ENCODE data around the gene ALG9. TPM values are rescaled to one million over a fixed set of nuclear protein-coding genes. Genes with fewer than 3 reads are reported as not detected.

The ALG9 gene
- total and polyA plus RNA-seq, 2 donors (not counting 1 experiment from before 2014, with no cell fraction given): 30.9 to 43.8 TPM

GRCh38 chr11:111770581-111771134, 100.7 kb downstream of the ALG9 start:
- Histone ChIP-seq H3K4me2 (ENCODE audit: extremely low read depth, insufficient read depth, low read length) (no peak overlapping the region), H3K4me3 (replicated peaks in 1 of 4; ENCODE audit: control extremely low read depth in 1 of 4, insufficient read depth in 1 of 4, low read depth in 3 of 4, low read length in 4 of 4) (no peak overlapping the region), H3K9ac (ENCODE audit: insufficient read depth, low read length) (no peak overlapping the region), H2AFZ (ENCODE audit: low read length) (no peak overlapping the region), H4K20me1 (ENCODE audit: control insufficient read depth, extremely low read depth, insufficient read depth, low read length) (no peaks in the 10 kb centered on the region), H3K4me1 (ENCODE audit: control insufficient read depth, extremely low read depth, insufficient read depth, low read length) (peaks cover 3% of the 10 kb centered on the region), H3K79me2 (ENCODE audit: control insufficient read depth, insufficient read depth, low read length) (peaks cover 5% of the 10 kb centered on the region), H3K27ac (ENCODE audit: insufficient read depth, low read length) (no peak overlapping the region), H3K36me3 (ENCODE audit: control insufficient read depth, insufficient read depth, low read length) (no peaks in the 10 kb centered on the region), H3K9me3 (ENCODE audit: control insufficient read depth, insufficient read depth, low read depth, low read length) (no peaks in the 10 kb centered on the region), H3K27me3 (ENCODE audit: control insufficient read depth, insufficient read depth, low read length) (no peaks in the 10 kb centered on the region)
- TF ChIP-seq, protein P1, sequence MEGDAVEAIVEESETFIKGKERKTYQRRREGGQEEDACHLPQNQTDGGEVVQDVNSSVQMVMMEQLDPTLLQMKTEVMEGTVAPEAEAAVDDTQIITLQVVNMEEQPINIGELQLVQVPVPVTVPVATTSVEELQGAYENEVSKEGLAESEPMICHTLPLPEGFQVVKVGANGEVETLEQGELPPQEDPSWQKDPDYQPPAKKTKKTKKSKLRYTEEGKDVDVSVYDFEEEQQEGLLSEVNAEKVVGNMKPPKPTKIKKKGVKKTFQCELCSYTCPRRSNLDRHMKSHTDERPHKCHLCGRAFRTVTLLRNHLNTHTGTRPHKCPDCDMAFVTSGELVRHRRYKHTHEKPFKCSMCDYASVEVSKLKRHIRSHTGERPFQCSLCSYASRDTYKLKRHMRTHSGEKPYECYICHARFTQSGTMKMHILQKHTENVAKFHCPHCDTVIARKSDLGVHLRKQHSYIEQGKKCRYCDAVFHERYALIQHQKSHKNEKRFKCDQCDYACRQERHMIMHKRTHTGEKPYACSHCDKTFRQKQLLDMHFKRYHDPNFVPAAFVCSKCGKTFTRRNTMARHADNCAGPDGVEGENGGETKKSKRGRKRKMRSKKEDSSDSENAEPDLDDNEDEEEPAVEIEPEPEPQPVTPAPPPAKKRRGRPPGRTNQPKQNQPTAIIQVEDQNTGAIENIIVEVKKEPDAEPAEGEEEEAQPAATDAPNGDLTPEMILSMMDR (conservative IDR thresholded peaks at IDR 0.05 in 1 of 2, IDR thresholded peaks at IDR 0.05 in 1 of 2; ENCODE audit: low read depth in 1 of 2, low read length in 2 of 2): no peak
- no peak for TF ChIP-seq EZH2 (IDR thresholded peaks at IDR 0.05; ENCODE audit: low read length, missing control alignments)
- no peak for DNase-seq (ENCODE audit: low read depth in 2 of 2)

DNA sequence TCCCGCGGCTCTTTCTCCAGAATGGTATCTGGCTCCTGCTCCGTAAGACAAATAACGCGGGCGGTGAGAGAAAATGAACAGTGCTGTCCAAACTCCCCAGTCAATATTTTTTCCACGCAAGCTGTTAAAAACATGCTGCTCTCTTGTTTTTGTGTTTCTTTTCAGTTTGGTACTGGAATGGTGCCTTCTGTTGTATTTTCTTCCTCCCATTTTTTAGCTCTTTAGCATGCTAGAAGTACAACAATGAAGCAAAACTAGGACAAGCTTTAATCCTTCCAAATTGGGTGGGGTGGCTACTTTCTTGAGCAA, 104.6 kb downstream of the ALG9 start:
- Histone ChIP-seq H3K9me3 (ENCODE audit: control insufficient read depth, insufficient read depth, low read depth, low read length) (no peaks in the 10 kb centered on the region), H3K4me1 (ENCODE audit: control insufficient read depth, extremely low read depth, insufficient read depth, low read length) (peaks cover 5% of the 10 kb centered on the region), H3K4me2 (ENCODE audit: extremely low read depth, insufficient read depth, low read length) (peak overlapping the region; percentile 99), H3K27me3 (ENCODE audit: control insufficient read depth, insufficient read depth, low read length) (no peaks in the 10 kb centered on the region), H3K27ac (ENCODE audit: insufficient read depth, low read length) (peak overlapping the region; percentile 89), H3K4me3 (replicated peaks in 1 of 4; ENCODE audit: control extremely low read depth in 1 of 4, insufficient read depth in 1 of 4, low read depth in 3 of 4, low read length in 4 of 4) (peak overlapping the region; percentile 88 to 94 (median 90)), H3K79me2 (ENCODE audit: control insufficient read depth, insufficient read depth, low read length) (peaks cover 33% of the 10 kb centered on the region), H3K36me3 (ENCODE audit: control insufficient read depth, insufficient read depth, low read length) (peaks cover 3% of the 10 kb centered on the region), H3K9ac (ENCODE audit: insufficient read depth, low read length) (peak overlapping the region; percentile 59), H4K20me1 (ENCODE audit: control insufficient read depth, extremely low read depth, insufficient read depth, low read length) (no peaks in the 10 kb centered on the region), H2AFZ (ENCODE audit: low read length) (peak overlapping the region; percentile 95)
- TF ChIP-seq, protein P1 (conservative IDR thresholded peaks at IDR 0.05 in 1 of 2, IDR thresholded peaks at IDR 0.05 in 1 of 2; ENCODE audit: low read depth in 1 of 2, low read length in 2 of 2): no peak
- no peak for TF ChIP-seq EZH2 (IDR thresholded peaks at IDR 0.05; ENCODE audit: low read length, missing control alignments)
- no peak for DNase-seq (ENCODE audit: low read depth in 2 of 2)

DNA sequence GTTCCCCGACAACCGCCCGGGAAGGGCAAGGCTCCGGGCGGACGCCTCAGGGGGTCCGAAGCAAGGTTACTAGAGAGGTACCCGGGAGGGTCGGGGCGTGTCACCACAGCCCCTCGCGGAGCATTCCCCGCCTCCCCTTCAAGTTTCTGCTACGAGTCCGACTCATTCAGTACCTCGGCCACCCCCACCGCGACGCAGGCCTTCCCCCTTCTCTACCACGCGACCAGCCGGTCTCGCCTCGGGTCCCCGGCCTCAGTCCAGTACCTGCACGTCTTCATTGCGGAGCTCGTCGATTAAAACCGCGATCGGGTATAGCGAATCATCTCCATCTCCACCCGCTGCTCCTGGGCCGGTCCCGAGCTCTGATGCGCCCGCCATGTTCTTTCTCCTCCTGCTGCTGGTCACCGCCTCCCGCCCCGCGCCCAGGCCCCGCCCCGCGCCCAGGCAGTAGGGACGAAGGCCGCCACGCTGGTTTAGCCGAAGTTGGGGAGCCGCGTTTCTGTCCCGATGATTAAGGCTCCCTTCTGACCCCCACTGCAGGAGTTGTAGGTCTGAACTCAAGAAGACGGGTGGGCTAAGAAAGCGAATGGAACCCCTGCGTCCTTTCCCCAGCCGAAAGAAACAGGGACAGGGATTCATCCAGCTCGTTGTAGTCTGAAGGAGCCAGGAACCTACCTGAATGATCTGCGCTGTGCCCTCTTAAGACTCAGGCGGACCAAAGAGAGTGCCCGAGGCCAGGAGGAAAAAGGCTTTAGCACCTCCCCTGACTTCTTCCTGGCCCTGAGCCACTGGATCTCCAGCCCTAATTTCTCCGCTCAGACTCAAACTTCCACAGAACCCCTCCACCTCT, 105.2 kb downstream of the ALG9 start, which contains the start of gene PPP2R1B:
TSS of gene PPP2R1B (minus strand) at position 406 of the 850 bp plus-strand sequence. CDS start at position 378, 28 bp downstream.
- DNase-seq (ENCODE audit: low read depth in 2 of 2): peak; percentile 62 to 65
- H3K4me2 ChIP-seq (ENCODE audit: extremely low read depth, insufficient read depth, low read length): peak within 1 kb of the TSS; percentile 99
- peak within 1 kb of the TSS; percentile 88 to 94 (median 90) for H3K4me3 ChIP-seq (replicated peaks in 1 of 4; ENCODE audit: control extremely low read depth in 1 of 4, insufficient read depth in 1 of 4, low read depth in 3 of 4, low read length in 4 of 4)
- TF ChIP-seq EZH2 (IDR thresholded peaks at IDR 0.05; ENCODE audit: low read length, missing control alignments): no peak
- H2AFZ ChIP-seq (ENCODE audit: low read length): peak within 1 kb of the TSS; percentile 95
- H3K79me2 ChIP-seq (ENCODE audit: control insufficient read depth, insufficient read depth, low read length): peaks cover 36% of the 10 kb centered on the region
- H3K27ac ChIP-seq (ENCODE audit: insufficient read depth, low read length): peak within 1 kb of the TSS; percentile 89
- peak within 1 kb of the TSS; percentile 90 for H3K9ac ChIP-seq (ENCODE audit: insufficient read depth, low read length)
- H3K4me1 ChIP-seq (ENCODE audit: control insufficient read depth, extremely low read depth, insufficient read depth, low read length): peaks cover 5% of the 10 kb centered on the region
- H3K27me3 ChIP-seq (ENCODE audit: control insufficient read depth, insufficient read depth, low read length): no peaks in the 10 kb centered on the region
- no peaks in the 10 kb centered on the region for H4K20me1 ChIP-seq (ENCODE audit: control insufficient read depth, extremely low read depth, insufficient read depth, low read length)
- no peaks in the 10 kb centered on the region for H3K9me3 ChIP-seq (ENCODE audit: control insufficient read depth, insufficient read depth, low read depth, low read length)
- peaks cover 3% of the 10 kb centered on the region for H3K36me3 ChIP-seq (ENCODE audit: control insufficient read depth, insufficient read depth, low read length)
